ENCODE results near the gene SH3GL1.
"Not testable (repeated sequence)": the region's sequence is repeated elsewhere in the genome, so short reads cannot be mapped to it uniquely, and the experiment has no call there.

Gene SH3GL1

DNA sequence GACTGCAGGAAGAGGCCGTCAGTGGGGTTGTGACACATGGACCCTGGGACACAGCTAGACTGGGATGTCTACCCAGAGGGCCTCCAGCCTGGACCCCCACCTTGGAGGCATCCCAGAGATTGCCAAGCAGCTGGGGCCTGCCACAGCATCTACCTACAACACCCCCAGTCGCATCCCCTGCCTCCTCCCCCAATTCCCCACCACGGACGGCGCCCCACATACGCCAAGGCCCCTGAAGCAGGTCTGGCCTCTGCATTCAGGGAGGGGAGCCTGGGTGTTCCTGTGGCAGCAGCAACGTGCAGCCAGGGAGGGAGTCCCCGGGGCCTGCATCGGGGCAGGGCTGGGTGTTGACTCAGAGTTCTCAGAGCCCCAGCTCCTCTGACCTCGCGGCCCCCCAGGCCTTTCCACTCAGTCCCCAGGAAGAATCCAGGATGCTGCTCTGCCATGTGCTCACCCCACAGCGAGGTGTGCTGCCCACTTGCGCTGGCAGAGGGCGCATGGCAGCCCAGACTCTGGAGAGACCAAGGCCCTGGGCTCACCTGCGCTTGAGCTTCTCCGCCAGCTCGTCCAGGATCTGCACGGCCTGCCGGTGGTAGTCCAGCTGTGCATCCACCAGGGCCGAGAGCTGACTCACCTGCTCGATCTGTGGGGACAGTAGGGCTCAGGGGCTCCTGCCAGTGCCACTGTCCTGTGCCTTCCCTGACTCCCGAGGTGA, 37.4 kb downstream of the SH3GL1 start:
- DNase-seq: no peak

DNA sequence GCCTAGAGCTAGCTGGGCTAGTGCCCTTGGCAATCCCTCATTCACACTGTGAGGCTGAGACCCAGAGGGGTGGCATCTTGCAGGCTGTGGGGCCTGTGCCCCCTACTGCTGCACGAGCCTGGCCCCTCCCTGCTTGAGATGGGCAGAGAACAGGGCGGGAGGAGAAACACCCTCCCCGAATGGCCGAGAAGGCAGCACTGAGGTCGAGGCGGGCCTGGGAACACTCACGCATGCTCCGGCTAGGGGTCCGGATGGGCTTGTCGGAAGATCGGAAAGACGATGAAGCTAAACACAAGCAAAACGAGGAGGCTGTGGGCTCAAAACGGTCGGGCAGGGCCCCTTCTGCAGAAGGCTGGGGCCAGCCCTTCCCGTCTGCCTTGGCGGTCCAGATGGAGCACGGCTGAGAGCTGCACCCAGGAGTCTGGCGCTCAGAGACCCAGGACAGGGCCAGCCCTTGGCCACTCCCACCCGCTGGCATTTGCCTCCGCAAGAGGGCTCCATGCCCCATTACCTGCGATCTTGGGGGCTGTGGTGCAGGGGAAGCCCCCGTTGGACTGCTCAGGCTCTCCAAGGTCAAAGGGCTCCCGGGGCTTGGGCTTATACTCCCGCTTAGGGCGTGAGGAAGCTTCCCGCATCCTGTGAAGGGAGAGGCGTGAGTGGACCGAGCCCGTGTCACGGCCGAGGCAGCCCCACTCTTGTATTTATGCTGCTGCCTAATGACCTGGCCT, 38.1 kb downstream of the SH3GL1 start:
- DNase-seq: no peak

DNA sequence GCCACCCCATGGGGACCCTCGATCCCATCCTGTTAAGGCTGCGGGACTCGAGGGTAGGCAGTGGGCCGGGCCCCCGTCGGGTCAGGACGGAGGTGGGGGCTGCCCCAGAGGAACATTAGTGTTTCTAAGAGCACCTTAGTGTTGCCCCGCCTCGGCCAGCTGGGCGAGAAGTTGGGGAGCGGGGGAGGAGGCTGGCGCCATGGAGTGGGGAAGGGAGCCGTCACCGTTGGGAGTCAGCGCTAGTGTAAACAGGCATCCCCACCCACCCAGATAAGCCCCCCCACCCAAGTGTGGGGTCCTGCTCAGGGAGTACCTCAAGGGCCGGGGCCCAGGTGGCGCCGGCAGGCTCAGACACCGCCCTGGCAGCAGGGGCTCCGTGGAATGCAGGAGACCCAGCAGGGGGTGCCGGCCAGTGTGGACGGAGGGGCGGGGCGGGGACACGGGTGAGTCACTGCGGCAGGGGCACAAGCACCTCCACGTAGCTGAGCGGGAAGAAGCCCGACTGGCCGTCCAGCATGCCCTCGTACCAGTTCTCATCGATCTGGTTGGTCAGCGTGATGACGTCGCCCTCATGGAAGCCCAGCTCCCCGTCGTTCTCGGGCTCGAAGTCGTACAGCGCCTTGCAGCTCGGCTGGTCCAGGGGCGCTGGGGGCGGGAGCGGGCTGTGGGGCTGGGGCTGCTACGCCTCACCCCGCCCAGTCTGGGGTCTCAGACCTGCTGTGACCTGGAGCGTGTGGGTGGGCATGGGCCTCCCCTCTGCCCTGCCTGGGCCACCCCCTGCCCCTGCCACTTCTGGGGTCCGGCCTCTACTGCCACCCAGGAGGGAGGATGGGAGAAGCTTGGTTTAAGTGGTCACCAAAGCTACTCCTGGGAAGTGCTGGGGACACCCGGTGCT, 38.9 kb downstream of the SH3GL1 start:
- DNase-seq: no peak

DNA sequence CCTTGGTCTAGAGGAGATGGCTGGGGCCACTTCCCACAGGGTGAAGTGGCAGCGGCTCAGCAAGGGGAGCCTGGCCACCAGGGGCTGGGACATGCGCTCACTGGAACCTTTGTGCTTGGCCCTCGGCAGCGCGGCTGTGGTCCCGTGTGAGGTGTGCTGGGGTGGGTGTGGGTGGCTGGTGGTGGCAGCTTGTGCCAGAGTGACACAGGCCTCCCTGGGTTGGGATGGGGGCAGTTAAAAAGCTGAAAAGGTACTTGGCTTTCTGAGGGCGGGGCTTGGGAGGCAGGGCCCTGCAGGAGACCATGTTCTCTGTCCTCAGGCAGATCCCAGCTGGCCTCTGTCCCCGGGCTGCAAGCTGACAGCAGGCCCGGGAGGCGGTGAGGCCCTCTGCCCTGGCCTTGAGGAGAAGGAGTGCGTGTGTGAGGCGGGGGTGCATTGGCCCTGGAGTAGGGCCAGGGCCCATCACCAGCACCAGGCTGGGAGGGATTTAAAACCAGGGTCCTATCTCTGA, 39.7 kb downstream of the SH3GL1 start:
- no peak for DNase-seq

DNA sequence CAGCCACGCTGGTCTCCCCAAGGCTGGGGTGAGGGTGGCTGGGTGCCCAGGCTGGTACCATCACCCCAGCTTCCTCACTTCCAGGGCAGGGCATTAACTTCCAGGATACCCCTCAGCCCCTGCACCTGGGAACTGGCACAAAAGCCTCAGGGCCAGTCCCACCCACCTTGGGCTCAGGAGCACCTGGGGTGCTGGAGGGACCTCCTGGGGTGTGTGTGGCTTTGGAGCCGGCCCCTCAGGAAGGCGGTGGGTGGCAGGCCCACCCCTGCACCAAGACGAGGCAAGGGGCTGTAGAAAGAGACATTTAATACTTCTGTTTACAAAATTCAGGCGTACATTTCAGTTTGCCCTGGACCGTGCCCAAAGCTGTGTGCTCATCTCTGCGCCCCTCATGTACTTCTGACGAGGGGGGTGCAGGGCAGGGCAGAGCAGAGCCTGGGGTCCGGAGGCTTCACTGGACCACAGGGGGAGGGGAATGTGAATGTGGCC, 40.2 kb downstream of the SH3GL1 start:
- no peak for DNase-seq

DNA sequence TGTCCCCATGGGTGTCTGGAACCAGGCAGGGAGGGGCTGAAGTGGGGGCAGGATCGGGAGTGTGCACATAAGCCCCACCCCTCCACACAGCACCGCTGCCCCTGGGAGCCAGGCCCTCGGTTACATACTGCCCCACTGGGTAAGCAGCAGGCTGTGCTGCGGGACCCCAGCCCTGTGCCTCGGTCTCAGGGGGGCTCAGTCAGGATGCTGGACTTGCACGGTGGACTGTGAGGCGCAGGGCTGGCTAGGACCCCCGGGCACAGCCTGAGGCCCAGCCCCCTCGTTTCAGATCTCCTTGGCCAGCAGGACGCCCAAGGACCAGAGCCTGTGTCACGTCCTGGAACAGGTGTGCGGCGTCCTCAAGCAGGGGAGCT, 40.7 kb downstream of the SH3GL1 start:
- DNase-seq: no peak

DNA sequence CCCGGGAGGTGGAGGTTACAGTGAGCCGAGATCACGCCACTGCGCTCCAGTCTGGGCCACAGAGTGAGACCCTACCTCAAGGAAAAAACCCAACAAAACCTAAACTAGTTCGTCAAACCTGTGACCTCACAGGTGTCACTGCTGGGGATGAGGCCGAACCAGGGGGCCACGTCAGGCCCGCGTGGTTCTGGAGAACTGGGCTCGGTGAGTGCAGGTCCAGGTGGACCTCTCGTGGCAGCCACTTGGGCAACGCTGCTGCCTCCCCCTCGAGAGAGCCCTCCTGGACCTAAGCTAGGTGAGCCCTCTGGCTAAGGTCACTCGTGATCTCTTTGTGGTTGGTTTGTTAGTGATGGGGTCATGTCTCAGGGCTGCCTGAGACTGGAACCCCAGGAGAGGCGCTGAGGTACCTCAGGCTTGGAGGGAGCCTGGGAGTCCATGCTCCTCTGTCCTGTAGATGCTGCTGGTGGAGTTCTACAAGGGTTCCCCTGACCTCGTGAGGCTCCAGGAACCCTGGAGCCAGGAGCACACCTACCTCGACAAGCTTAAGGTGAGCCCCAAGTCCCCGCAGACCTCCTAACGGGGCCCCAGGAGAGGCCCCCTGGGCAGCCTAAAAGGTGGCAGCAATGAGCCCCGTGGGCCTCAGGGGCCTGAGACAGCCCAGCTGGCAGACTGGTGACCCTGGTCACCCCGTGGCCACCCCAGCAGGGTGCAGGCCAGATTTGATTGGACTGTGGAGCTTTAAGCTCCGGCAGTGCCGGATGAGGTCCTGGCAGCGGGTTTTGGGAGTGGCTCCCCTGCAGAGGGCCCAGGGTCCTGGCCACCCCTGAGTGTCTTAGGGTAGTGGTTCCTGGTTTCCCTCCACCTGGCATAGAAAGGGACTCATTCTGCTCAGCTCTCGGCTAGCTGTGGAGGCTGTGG, 41.4 kb downstream of the SH3GL1 start:
- no peak for DNase-seq

DNA sequence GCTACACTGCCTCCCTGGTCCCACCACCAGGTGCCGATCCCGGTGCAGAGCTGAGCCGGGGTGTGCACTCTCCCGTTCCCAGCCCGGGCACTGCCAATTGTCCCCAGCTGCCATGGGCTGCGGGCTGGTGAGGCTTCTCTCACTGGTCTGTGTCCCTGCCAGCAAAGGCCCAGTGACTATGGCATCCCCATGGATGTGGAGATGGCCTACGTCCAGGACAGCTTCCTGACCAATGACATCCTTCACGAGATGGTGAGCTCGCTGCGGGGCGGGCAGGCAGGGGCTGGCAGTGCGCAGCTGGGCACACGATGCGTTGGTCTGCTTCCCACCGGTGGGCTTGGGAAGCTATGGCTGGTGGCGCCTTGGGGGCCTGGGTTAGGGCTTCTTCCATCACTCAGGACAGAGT, 42.4 kb downstream of the SH3GL1 start:
- no peak for DNase-seq

DNA sequence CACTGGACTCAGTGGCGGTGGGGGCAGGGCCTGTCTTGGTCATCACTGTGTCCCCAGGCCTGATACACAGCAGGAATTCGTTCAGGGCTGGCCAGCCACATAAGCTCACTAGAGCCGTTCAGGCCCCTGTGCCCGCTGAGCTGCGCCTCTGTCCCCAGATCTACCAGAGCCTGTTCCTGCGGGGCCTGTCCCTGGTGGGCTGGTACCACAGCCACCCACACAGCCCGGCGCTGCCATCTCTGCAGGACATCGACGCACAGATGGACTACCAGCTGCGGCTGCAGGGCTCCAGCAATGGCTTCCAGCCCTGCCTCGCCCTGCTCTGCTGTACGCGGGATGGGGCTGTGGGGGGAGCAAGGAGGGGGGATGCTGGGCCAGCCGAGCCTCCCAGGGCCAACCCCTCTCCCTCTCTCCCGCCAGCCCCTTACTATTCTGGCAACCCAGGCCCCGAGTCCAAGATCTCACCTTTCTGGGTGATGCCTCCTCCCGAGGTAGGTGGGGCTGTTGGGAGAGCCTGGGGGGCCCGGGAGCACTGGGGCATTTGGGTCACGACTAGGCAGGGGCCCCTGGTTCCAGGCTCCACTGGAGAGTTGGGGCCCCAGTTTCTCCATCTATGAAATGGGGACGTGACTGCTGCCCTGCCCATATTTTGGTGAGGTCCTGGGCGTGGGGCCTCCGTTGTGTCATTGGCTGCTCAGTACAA, 43.1 kb downstream of the SH3GL1 start:
- no peak for DNase-seq

DNA sequence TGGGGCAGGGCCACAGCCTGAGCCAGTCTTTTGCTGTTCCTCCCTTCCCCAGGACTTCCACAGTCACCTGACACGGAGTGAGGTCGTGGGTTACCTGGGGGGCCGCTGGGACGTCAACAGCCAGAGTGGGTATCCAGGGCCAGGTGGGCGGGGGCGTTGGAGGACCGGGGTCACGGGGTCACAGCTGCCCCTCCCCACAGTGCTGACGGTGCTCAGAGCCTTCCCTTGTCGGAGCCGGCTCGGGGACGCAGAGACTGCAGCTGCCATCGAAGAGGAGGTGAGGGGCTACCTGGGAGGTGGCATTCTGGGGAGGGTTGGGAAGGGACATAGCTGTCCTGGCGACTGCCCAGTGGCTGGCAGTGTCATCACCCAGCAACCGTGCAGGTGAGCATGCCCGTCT, 45.5 kb downstream of the SH3GL1 start:
- no peak for DNase-seq

DNA sequence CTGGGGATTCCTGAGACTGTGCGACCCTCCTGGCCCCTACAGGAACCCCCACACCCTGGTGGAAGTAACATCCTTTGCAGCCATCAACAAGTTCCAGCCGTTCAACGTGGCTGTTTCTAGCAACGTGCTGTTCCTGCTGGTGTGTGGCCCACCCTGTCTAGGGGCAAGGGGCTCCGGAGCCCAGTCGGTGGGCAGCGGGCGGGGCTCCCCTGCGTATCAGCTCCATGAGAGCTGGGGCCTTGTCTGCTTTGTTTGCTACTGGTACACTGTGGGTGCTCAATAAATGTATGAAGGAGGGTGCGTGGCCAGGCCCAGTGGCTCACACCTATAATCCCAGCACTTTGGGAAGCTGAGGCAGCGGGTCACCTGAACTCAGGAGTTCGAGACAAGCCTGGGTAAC, 46.1 kb downstream of the SH3GL1 start:
- DNase-seq: no peak

DNA sequence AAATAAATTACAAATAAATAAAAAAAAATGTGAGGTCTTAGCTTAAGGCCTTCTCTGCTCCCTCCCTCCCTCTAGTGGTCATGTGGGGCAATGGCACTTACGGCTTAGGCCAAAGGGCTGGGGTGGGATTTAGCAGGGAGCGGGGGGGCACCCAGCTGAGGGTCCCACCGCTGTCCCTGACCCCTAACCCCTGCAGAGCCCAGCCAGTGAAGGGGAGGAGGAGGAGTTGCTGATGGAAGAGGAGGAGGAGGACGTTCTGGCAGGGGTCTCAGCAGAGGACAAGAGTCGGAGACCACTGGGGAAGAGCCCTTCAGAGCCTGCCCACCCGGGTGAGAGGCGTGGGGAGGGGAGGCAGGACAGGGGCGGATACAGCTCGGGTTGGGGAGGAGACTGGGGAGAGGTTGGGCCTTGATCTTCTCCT, 47.6 kb downstream of the SH3GL1 start:
- DNase-seq: peak; percentile 63

DNA sequence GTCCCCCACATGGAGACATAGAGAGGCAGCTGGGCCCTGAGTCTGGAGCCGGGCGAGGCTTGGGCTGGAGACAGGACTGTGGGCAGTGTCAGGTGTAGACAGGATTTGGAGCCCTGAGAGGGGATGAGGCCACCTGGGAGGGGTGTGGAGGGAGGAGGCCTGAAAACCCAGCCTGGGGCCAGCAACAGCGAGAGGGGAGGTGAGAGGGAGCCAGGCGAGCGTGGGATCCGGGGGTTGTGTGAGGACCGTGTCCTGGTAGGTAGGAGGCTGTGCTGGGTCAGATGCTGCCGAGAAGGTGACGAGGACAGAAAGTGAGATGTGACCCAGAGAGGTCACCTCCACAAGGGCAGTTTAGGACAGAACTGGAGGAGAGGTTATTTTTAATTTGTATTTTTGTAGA, 49.6 kb downstream of the SH3GL1 start:
- no peak for DNase-seq

DNA sequence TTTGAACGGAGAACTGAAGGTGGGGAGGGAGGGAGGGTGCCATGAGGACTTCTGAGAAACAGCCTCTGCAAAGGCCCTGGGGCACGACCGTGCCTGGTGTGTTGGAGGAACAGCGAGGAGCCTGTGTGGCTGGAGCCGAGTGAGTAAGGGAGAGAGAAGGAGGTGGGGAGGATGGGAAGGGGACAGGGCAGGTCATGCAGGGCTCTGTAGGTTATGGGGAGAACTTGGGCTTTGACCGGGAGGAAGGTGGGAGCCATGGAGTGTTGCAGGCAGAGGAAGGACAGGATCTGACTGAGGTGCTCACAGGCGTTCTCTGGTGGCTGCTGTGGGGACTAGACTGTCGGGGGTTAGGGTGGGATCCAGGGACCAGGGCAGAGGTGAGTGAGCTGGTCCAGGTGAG, 50.2 kb downstream of the SH3GL1 start:
- DNase-seq: no peak

DNA sequence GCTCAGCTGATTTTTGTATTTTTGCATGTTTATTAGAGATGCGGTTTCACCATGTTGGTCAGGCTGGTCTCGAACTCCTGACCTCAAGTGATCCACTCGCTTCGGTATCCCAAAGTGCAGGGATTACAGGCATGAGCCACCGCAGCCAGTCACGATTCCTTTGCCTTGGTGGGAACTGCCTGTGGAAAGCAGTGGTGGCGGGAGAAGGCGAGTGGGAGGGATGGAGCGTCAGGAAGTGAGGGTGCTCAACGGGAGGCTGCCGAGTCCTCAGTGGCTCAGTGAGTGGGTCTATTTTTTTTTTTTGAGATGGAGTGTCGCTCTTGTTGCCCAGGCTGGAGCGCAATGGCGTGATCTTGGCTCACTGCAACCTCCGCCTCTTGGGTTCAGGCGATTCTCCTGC, 51.1 kb downstream of the SH3GL1 start:
- not testable (repeated sequence) for DNase-seq

DNA sequence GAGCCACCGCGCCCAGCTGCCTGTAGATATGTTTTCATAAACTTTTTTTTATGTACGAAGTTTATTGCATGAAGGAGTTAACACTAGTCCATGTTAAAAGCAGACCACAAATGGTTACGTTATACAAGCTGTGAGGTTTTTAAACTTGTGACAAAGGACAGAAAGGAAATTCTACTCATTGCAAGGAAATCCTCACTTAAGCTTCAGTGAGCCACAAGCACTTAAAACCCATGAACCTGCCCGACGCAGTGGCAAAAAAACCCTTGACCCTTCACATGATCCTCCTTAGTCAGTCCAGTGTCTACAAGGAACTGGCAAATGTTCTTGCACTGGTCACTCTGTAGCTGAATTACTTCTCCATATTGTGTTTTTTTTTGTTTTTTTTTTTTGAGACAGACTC, 52.8 kb downstream of the SH3GL1 start:
- DNase-seq: no peak

DNA sequence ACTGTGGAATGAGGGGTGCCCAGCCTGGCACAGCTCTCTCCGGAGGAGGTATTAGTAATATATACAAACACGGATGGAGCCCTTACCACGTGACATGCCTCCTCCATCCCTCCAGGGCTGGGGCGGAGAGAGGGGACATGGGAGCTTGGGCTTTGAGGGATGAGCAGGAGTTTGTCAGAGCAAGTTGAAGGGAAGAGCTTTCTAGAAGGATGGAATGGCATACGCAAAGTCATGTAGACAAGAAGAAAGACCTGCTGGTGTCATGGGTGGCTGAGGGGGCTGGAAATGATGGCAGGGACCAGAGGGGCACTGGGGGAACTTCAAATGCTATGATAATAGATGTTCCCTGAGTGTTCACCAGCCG, 54.3 kb downstream of the SH3GL1 start:
- DNase-seq: no peak

DNA sequence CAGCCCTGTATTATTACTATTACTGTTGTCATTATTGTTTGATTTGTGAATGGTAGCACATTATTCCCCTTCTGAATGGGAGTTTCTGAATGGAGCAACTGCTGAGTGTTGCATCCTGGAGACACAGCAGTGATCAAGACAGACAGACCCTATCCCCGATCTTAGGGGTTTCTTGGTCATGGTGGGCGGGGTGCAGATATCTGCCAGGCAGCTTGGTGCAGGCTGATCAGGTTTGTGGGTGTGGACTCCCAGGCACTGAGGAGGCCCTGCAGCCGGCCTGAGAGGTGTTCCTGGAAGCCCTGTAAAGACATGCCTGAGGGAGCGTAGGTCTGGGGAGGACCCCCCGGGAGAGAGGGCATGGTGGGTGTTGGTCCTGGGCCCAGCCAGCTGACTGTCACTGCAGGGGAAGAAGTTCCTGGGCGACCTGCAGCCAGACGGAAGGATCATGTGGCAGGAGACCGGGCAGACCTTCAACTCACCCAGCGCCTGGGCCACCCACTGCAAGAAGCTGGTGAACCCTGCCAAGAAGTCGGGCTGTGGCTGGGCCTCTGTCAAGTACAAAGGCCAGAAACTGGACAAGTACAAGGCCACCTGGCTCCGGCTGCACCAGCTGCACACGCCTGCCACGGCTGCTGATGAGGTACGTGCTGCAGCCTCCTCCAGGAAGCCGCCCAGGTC, 54.9 kb downstream of the SH3GL1 start:
- DNase-seq: no peak

DNA sequence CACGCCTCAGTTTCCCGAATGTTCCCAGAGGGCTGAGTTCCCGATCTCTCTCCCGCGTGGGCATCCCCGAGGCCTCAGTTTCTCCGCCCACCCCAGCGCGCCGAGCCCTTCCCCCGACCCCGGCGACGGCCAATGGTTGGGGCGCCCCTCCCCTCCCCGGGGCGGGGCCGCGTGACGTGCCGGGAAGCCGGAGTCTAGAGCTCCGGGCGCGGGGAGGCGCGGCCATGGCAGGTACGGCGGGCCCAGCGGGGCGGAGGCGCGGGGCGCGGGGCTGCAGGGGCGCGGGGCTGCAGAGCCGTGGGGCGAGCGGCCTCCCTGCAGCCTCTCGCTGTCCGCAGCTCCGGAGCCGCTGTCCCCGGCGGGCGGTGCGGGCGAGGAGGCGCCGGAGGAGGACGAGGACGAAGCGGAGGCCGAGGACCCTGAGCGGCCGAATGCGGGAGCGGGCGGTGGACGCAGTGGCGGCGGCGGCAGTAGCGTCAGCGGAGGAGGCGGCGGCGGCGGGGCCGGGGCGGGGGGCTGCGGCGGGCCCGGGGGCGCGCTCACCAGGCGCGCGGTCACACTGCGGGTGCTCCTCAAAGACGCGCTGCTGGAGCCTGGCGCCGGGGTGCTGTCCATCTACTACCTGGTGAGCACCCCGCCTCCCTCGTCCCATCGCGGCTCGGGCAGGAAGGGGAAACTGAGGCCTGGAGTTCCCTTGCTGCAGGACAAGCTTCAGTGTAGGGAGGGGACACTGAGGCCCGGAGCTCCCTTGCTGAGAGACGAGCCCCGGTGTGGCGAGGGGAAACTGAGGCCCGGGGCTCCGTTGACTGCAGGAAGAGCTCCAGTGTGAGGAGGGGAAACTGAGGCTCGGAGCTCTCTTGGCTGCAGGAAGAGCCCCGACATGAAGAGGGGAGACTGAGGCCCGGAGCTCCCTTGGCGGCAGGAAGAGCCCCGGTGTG, 56.7 kb downstream of the SH3GL1 start, which contains the start of gene MPND:
Gene MPND (plus strand): TSS at position 193 of the 938 bp plus-strand sequence. CDS start 32 bp downstream, at position 225.
- DNase-seq: peak; percentile 95
